ENCODE measurements around the gene SSTR3. TPM values are rescaled to one million over a fixed set of nuclear protein-coding genes. Genes with fewer than 3 reads are reported as not detected.

The SSTR3 gene
- total and polyA plus RNA-seq, 2 of the 4 experiments (the other 2 are of a cell fraction) = under 0.01 to 0.07 TPM

DNA sequence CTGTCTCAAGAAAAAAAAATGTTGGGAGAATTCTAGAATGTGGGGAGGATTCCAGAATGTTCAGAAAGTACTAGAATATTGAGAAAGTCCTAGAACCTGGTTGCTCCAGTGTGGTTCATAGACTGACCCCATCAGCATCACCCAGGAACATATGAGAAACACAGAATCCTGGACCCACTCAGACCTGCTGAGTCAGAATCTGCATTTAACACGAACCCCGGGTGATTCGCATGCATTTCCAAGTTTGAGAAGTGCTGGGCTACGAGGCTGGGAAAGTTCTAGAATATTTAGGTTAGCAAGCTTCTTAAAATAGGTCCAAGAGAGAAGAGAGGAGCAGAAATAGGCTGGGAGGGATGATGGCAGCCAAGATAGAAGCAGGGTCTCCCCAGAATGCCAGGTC lies 30.6 kb downstream of the SSTR3 start:
- no TSS peak for BruUV-seq (replicated peaks)
- no CpG with 5 or more reads among the region's 4 CpGs for WGBS, 2 experiments (ENCODE audit: extremely low coverage in 2 of 2, insufficient read length in 1 of 2)
- Histone ChIP-seq H4K20me1 (ENCODE audit: insufficient read depth, low read length) (no peaks in the 10 kb centered on the region), H3K4me2 (ENCODE audit: low read depth, low read length) (no peak overlapping the region), H3K18ac (ENCODE audit: low read depth, low read length) (no peak overlapping the region), H2BK15ac (ENCODE audit: low read depth, low read length) (no peak overlapping the region), H3K23ac (ENCODE audit: low read depth, low read length) (no peak overlapping the region), H2AFZ (replicated peaks; ENCODE audit: low read length, poor library complexity) (no peak overlapping the region), H4K5ac (ENCODE audit: low read depth, low read length) (no peak overlapping the region), H2BK5ac (ENCODE audit: low read depth, low read length, poor library complexity, severe bottlenecking) (no peak overlapping the region), H4K8ac (ENCODE audit: low read depth in 2 of 2, low read length in 2 of 2) (no peak overlapping the region), H2BK20ac (ENCODE audit: low read depth, low read length) (no peak overlapping the region), H3K27ac (ENCODE audit: insufficient read depth, low read length) (no peak overlapping the region), H3K27me3 (ENCODE audit: control insufficient read depth, insufficient read depth, low read length) (no peaks in the 10 kb centered on the region), H3K9me3 (ENCODE audit: control insufficient read depth, insufficient read depth, low read length) (no peaks in the 10 kb centered on the region), H2BK120ac (ENCODE audit: low read depth, low read length) (no peak overlapping the region), H3K4me1 (ENCODE audit: control insufficient read depth, insufficient read depth, low read length) (peaks cover 10% of the 10 kb centered on the region), H2AK5ac (ENCODE audit: low read depth, low read length) (no peak overlapping the region), H2AK9ac (replicated peaks; ENCODE audit: low read depth, low read length, poor library complexity) (peak overlapping the region; percentile 37), H3K36me3 (ENCODE audit: control insufficient read depth, insufficient read depth, low read length) (peaks cover 10% of the 10 kb centered on the region; the same call in 1 of the 2 replicates), H3K9me1 (ENCODE audit: insufficient read depth, low read length) (peaks cover 6% of the 10 kb centered on the region; the same call in 1 of the 2 replicates), H3K4ac (ENCODE audit: low read depth, low read length) (no peak overlapping the region), H4K91ac (ENCODE audit: insufficient read depth, low read depth, low read length) (no peak overlapping the region), H3K56ac (ENCODE audit: extremely low read depth, insufficient read depth, low read length) (no peak overlapping the region), H3K79me1 (ENCODE audit: low read depth in 1 of 2, low read length in 2 of 2) (peaks cover 0 to 10% of the 10 kb centered on the region in 2 experiments; a peak in 2 of 4 replicates), H3K14ac (replicated peaks; ENCODE audit: low read depth, low read length) (no peak overlapping the region), H3K9ac (ENCODE audit: low read depth, low read length) (no peak overlapping the region), H3K4me3 (ENCODE audit: insufficient read depth, low read depth, low read length) (no peak overlapping the region)
- no peak for ATAC-seq (ENCODE audit: low read depth)
- dilution Hi-C loops (cut with HindIII; ENCODE audit: low sequenced_read_pairs, unreplicated experiment) (no loop called here), in situ Hi-C loops (cut with MboI; ENCODE audit: low sequenced_read_pairs) (no loop called here), intact Hi-C loops (cut with micrococcal nuclease) (no loop called here)
- TF ChIP-seq POLR2A (IDR thresholded peaks at IDR 0.05; ENCODE audit: low read depth, low read length) = no peak
- TF ChIP-seq RCOR1 (IDR thresholded peaks at IDR 0.05; ENCODE audit: insufficient replicate concordance, low read length) = no peak
- TF ChIP-seq CHD1 (IDR thresholded peaks at IDR 0.05; ENCODE audit: low read depth, low read length) = no peak
- TF ChIP-seq RFX5 (IDR thresholded peaks at IDR 0.05; ENCODE audit: low read depth, low read length) = no peak
- TF ChIP-seq MAZ (IDR thresholded peaks at IDR 0.05; ENCODE audit: borderline replicate concordance, low read depth, low read length) = no peak
- no peak for TF ChIP-seq NFE2L2 (IDR thresholded peaks at IDR 0.05; ENCODE audit: low read depth, low read length)
- no peak for TF ChIP-seq CTCF (conservative IDR thresholded peaks at IDR 0.05; ENCODE audit: low read depth, low read length)
- TF ChIP-seq RAD21 (IDR thresholded peaks at IDR 0.05; ENCODE audit: low read length) = no peak
- no peak for TF ChIP-seq MAFK (IDR thresholded peaks at IDR 0.05; ENCODE audit: low read depth, low read length)
- TF ChIP-seq SMC3 (IDR thresholded peaks at IDR 0.05; ENCODE audit: low read depth, low read length) = no peak
- TF ChIP-seq FOS (IDR thresholded peaks at IDR 0.05; ENCODE audit: low read depth, low read length) = no peak
- CTCF ChIA-PET = no interaction called here
- no peak for DNase-seq
- POLR2A ChIA-PET (ENCODE audit: unreplicated experiment) = no interaction called here
